HUES64 (cell line): Measurements from ENCODE around the gene HOMER1.

Experiments
- H3K27ac ChIP-seq: 2 replicates; pipeline ENCODE4 v1.7.0; 2013; ENCODE audit warnings: low read depth, low read length, inconsistent platforms
- H3K27me3 ChIP-seq: 2 replicates; pipeline ENCODE4 v1.6.1; 2013; ENCODE audit warnings: mild to moderate bottlenecking, low read length; ENCODE audit not compliant: insufficient read depth
- H3K36me3 ChIP-seq: 2 replicates; pipeline ENCODE4 v1.6.1; 2013; ENCODE audit warnings: mild to moderate bottlenecking, low read length; ENCODE audit not compliant: insufficient read depth
- H3K4me1 ChIP-seq: 2 replicates; pipeline ENCODE4 v1.6.1; 2013; ENCODE audit warnings: mild to moderate bottlenecking, low read length, moderate library complexity; ENCODE audit not compliant: insufficient read depth
- H3K4me3 ChIP-seq: 2 replicates; pipeline ENCODE4 v1.5.1; 2013; ENCODE audit warnings: mild to moderate bottlenecking, low read length, moderate library complexity
- H3K9ac ChIP-seq: 2 replicates; pipeline ENCODE4 v1.6.1; 2013; ENCODE audit warnings: mild to moderate bottlenecking, low read depth, low read length
- H3K9me3 ChIP-seq: 2 replicates; pipeline ENCODE4 v1.6.1; 2013; ENCODE audit warnings: low read depth, low read length; ENCODE audit not compliant: insufficient read depth
- whole genome bisulfite sequencing: fragments of 150-250, 120-280 bp; methylation state at CpG from one replicate; pipeline ENCODE4 v1.1.7; 2013; ENCODE audit warnings: missing lambda C conversion rate; 5-methylcytosine and 5-hydroxymethylcytosine counted together

Gene HOMER1

DNA sequence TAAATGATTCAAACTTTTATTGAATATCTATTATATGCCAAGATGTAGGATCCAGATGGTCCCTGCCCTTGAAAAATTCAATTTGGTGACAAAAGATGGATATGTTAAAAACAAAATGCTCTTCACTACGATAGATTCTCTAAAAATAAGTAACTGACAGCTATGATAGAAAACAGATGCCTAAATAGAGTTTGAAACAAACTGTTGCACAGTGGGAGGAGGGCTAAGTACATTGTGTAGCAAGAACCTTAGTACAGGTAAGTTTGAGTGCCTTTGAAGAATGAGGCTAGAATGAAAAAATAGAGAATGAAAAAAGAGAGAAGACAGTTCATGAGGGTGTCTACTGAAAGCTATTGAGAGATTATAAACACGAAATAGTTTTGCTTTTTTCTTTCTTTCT, 54.3 kb downstream of the HOMER1 start:
- H3K27ac ChIP-seq, result no peak overlapping the region
- peaks cover 21% of the 10 kb centered on the region; the same call in 1 of the 2 replicates for H3K36me3 ChIP-seq
- H3K9ac ChIP-seq, result no peak overlapping the region
- H3K9me3 ChIP-seq, result no peaks in the 10 kb centered on the region
- 89% methylated on average over 2 of the region's 2 CpGs for WGBS
- no peak overlapping the region for H3K4me3 ChIP-seq
- H3K27me3 ChIP-seq, result no peaks in the 10 kb centered on the region
- H3K4me1 ChIP-seq, result peaks cover 14% of the 10 kb centered on the region

DNA sequence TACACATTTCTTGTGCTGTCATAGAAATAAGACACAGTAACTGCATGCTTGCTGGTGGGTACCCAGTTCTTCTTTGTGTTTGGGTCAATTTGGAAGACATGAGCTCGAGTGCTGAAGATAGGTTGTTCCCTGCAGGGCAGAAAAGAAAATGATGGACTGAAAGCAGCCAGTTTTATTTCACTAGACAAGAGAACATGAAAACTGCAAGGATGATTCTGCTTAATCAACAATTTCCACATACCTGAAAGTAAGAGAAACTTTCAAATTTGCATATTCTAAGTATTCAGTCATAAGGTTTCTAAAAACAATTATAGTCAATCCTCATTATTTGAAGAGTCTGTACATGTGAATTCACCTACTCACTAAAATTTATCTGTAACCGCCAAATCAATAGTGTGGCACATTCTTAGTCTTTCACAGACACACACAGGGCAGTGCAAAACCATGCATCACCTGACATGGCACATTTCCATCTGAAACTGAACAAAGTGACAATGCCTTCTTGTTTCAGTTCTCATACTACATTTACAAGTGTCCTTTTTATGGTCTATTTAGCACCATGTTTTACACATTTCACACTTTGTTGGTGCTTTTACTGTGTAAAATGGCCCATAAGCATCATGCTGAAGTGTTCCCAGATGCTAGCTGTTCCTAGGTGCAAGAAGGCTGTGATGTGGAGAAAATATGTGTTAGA, 56.9 kb downstream of the HOMER1 start:
- no peak overlapping the region for H3K9ac ChIP-seq
- H3K4me1 ChIP-seq, result no peaks in the 10 kb centered on the region
- no peak overlapping the region for H3K27ac ChIP-seq
- no peaks in the 10 kb centered on the region for H3K27me3 ChIP-seq
- H3K36me3 ChIP-seq, result peaks cover 29% of the 10 kb centered on the region; the same call in 1 of the 2 replicates
- 93% methylated on average over 2 of the region's 2 CpGs for WGBS
- H3K4me3 ChIP-seq, result no peak overlapping the region
- H3K9me3 ChIP-seq, result no peaks in the 10 kb centered on the region

DNA sequence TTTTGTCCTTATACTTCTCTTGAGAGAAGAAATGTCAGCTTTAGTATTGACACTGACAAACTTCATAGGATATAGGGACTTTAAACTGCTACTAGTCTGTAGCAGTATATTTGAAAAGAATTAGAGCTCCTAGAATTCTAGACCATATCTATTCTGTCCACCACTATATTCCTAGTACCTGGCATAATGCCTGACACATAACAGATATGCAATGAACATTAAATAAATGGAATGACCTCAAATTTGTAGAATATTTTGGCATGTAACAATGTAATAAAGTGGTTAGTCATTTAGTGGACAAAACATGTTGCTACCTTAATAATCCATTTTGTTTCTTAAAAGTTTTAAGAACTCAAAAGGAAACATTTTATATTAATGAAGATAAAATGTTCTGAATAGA, 57.5 kb downstream of the HOMER1 start:
- Histone ChIP-seq H3K27ac (no peak overlapping the region), H3K9me3 (no peaks in the 10 kb centered on the region)

DNA sequence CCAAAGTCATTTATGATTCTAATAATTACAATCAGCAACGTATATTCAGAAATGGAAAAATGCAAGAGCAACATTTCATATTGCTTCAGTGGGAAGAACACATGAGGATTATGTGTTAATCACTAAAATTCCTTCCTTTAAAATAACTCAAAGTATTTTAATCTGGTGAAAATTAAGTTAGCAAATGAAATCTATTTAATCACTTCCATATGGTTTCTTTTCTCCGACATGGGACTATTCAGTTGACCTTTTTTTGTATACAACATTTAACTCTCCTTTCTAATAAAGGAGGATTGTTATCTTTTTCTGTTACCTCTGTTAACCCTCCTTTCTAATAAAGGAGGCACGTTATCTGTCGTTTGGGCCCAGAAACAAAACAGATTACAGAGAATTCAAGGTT, 59.9 kb downstream of the HOMER1 start:
- peaks cover 47% of the 10 kb centered on the region for H3K36me3 ChIP-seq
- no peaks in the 10 kb centered on the region for H3K9me3 ChIP-seq
- H3K4me1 ChIP-seq, result no peaks in the 10 kb centered on the region
- no peak overlapping the region for H3K27ac ChIP-seq
- 100% methylated on average over 3 of the region's 4 CpGs for WGBS
- H3K4me3 ChIP-seq, result no peak overlapping the region
- H3K27me3 ChIP-seq, result no peaks in the 10 kb centered on the region
- no peak overlapping the region for H3K9ac ChIP-seq

More for the DNA sequence above, 57.5 kb downstream of the HOMER1 start:
- H3K27me3 ChIP-seq, result no peaks in the 10 kb centered on the region
- H3K4me3 ChIP-seq, result no peak overlapping the region
- no peak overlapping the region for H3K9ac ChIP-seq
- H3K36me3 ChIP-seq, result peaks cover 29% of the 10 kb centered on the region; the same call in 1 of the 2 replicates
- H3K4me1 ChIP-seq, result no peaks in the 10 kb centered on the region

DNA sequence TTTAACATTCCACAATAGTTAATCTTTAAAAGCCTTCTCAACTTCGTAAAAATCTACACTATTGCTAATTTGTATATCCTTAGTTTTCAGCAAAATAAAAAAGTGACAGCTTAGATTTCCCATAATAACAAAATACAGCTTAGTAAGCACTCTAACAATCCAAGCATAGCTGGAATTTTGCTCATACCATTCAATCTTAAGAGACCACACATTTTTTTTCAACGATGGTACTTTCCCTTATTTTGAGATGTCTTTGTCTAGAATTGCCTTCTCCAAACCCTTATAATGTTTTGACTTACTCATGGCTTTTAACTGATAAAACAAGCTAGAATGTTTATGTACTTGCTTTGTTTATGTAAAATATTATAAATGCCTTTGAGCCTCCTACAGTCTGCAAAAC, 65.6 kb downstream of the HOMER1 start:
- Histone ChIP-seq H3K4me3 (no peak overlapping the region), H3K27me3 (no peaks in the 10 kb centered on the region), H3K9me3 (no peaks in the 10 kb centered on the region), H3K9ac (no peak overlapping the region), H3K27ac (no peak overlapping the region), H3K4me1 (no peaks in the 10 kb centered on the region), H3K36me3 (peaks cover 35% of the 10 kb centered on the region)
- 86% methylated on average over 2 of the region's 2 CpGs for WGBS

DNA sequence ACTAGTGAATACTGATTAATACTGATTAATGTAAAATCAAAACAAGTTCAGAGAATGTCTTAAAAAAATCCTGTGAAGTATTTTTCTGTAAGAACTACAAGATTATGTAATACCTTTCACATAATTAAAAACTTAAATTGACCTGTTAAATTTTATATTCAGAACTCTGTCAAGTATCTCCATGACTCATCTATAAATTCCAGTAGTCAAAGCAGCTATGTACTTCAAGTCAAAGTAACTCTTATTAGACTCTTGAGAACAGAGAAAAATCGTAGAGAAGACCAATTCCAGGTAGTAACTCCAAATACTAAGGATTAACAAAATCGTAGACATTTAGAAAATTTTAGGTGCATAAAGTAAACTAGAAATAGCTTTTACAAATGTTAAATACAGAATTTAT, 77.1 kb downstream of the HOMER1 start:
- peaks cover 13% of the 10 kb centered on the region; the same call in 1 of the 2 replicates for H3K4me1 ChIP-seq
- H3K27ac ChIP-seq, result no peak overlapping the region
- no peaks in the 10 kb centered on the region for H3K9me3 ChIP-seq
- 100% methylated on average over 1 of the region's 2 CpGs for WGBS
- peaks cover 40% of the 10 kb centered on the region for H3K36me3 ChIP-seq
- H3K4me3 ChIP-seq, result no peak overlapping the region
- no peaks in the 10 kb centered on the region for H3K27me3 ChIP-seq
- no peak overlapping the region for H3K9ac ChIP-seq

DNA sequence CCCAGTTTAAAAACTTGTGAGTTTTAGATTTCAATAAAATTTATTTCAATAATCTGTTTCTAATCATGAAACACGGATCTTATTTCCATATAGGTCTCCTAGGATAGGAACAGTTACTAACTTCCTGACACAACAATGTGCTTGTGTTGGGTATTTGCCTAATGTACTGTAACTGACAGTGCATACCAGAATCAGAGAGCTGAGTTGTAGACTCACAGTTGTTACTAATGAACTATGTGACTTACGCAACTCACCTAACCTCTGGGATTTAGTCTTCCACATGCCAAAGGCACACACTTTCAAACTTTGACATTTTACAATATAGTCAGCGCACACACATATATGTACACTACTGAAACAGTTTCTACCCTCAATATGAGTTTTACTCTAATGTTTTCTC, 77.7 kb downstream of the HOMER1 start:
- Histone ChIP-seq H3K4me3 (no peak overlapping the region), H3K4me1 (peaks cover 13% of the 10 kb centered on the region; the same call in 1 of the 2 replicates), H3K9ac (no peak overlapping the region), H3K9me3 (no peaks in the 10 kb centered on the region), H3K36me3 (peaks cover 46% of the 10 kb centered on the region), H3K27me3 (no peaks in the 10 kb centered on the region), H3K27ac (no peak overlapping the region)
- WGBS, result 98% methylated on average over 3 of the region's 3 CpGs

DNA sequence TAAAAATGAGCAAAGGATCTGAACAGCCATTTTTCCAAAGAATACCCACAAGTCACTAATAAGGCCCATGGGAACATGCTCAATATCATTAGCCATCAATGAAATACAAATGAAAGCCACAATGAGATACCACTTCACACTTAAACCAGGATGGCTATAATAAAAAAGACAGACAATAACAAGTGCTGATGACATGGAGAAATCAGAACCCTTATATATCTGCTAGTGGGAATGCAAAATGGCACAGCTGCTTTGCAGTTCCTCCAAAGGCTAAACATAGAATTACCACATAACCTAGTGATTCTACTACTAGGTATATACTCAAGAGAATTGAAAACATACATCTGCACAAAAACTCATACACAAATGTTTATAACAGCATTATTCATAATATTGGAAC, 83.7 kb downstream of the HOMER1 start:
- Histone ChIP-seq H3K27me3 (no peaks in the 10 kb centered on the region), H3K27ac (no peak overlapping the region), H3K9ac (no peak overlapping the region), H3K4me1 (peaks cover 8% of the 10 kb centered on the region; the same call in 1 of the 2 replicates), H3K4me3 (no peak overlapping the region), H3K9me3 (no peaks in the 10 kb centered on the region), H3K36me3 (peaks cover 18% of the 10 kb centered on the region; the same call in 1 of the 2 replicates)

DNA sequence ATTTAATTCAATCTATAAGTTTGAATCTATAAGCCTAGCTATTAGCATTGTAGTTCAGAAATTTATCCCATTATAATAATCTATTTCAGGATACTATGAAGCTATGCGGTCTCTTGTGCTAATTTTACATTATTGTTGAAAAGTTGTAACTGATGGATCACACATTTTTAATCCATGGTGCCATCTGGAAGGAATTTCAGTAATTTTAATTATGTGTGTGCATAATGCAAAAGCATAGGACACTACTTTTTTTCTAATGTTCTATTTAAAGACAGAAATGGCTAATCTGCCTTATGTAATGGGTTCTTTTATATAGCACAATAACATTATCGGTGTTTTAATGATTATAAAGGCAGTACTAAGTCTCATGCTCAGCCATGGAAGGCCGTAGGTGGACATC, 90.6 kb downstream of the HOMER1 start:
- Histone ChIP-seq H3K36me3 (0 out of 2 replicates have a peak, but pooled peaks cover 11% of the 10 kb centered on the region), H3K27ac (no peak overlapping the region), H3K27me3 (no peaks in the 10 kb centered on the region), H3K4me3 (no peak overlapping the region), H3K9ac (no peak overlapping the region), H3K4me1 (no peaks in the 10 kb centered on the region), H3K9me3 (no peaks in the 10 kb centered on the region)
- WGBS, result 100% methylated on average over 2 of the region's 3 CpGs

DNA sequence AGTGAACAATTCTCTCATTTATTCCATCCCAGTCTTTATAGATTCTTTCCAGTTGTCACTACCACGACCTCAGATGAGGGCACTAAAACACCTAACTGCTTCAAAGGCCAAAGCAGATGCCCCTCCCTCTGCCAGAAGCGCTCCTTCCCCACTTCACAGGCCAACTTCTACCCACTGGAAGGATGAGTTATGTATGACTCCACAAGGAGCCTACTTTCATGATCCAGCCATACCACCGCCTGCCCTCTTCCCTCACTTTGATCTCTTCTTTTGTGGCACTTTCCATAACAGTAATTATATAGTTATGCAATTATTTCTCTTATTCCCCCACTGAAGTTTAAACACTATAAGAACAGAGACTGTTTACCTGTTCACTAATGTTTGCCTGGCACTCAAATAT, 93.7 kb downstream of the HOMER1 start:
- Histone ChIP-seq H3K4me1 (no peaks in the 10 kb centered on the region), H3K27me3 (no peaks in the 10 kb centered on the region), H3K9me3 (no peaks in the 10 kb centered on the region), H3K27ac (no peak overlapping the region), H3K36me3 (peaks cover 6% of the 10 kb centered on the region; the same call in 1 of the 2 replicates), H3K4me3 (no peak overlapping the region), H3K9ac (no peak overlapping the region)
- WGBS, result 86% methylated on average over 3 of the region's 3 CpGs

DNA sequence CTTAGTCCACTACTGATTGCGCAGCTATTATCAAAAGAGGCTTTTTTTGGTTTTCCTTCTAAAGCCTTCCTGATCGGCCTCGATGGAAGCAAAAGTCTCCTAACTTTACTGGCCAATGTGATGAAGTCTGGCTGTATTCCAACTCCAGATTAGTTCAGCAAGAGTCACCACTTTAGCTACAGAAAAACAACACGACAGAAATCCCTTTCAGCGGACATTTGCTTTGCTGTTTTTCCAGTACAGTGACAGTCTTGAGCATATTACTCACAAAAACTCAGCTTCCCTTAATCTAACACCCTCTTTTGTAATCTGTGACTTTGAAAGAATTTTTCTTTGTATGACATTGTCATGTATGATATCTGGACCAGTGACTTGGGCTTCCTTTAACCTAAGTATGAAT, 95.7 kb downstream of the HOMER1 start:
- no peak overlapping the region for H3K27ac ChIP-seq
- no peak overlapping the region for H3K4me3 ChIP-seq
- WGBS, result 96% methylated on average over 5 of the region's 5 CpGs
- peaks cover 5% of the 10 kb centered on the region; the same call in 1 of the 2 replicates for H3K36me3 ChIP-seq
- no peaks in the 10 kb centered on the region for H3K27me3 ChIP-seq
- H3K9me3 ChIP-seq, result no peaks in the 10 kb centered on the region
- no peaks in the 10 kb centered on the region for H3K4me1 ChIP-seq
- no peak overlapping the region for H3K9ac ChIP-seq

DNA sequence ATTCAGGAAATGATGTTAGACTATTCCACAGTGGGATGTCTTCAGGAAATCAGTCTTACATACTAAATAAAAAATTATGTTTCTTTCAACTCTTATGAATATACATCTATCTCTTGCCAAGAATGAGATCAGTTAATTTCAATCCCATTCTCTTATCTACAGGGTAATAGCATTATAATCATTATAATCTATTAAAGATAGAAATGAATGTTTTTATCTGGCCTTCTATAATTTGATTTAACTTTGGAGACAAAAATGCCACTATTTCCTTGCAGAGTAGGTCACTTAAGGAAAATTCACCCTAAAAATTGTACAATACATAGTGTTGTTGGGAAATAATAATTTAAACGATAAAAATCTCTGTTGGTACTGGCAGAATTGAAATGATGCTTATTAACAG, 96.4 kb downstream of the HOMER1 start:
- Histone ChIP-seq H3K36me3 (peaks cover 5% of the 10 kb centered on the region; the same call in 1 of the 2 replicates), H3K27me3 (no peaks in the 10 kb centered on the region), H3K27ac (no peak overlapping the region), H3K9me3 (no peaks in the 10 kb centered on the region), H3K4me3 (no peak overlapping the region), H3K9ac (no peak overlapping the region), H3K4me1 (no peaks in the 10 kb centered on the region)
- WGBS, result 100% methylated on average over 1 of the region's 1 CpG
